ENCODE data around the gene KLHL1. TPM values are rescaled to one million over a fixed set of nuclear protein-coding genes. Genes with fewer than 3 reads are reported as not detected.

KLHL1 gene
- total and polyA plus RNA-seq, 9 of the 15 experiments (the other 6 are each of a cell fraction or from before 2014, with no cell fraction given), result not detected

DNA sequence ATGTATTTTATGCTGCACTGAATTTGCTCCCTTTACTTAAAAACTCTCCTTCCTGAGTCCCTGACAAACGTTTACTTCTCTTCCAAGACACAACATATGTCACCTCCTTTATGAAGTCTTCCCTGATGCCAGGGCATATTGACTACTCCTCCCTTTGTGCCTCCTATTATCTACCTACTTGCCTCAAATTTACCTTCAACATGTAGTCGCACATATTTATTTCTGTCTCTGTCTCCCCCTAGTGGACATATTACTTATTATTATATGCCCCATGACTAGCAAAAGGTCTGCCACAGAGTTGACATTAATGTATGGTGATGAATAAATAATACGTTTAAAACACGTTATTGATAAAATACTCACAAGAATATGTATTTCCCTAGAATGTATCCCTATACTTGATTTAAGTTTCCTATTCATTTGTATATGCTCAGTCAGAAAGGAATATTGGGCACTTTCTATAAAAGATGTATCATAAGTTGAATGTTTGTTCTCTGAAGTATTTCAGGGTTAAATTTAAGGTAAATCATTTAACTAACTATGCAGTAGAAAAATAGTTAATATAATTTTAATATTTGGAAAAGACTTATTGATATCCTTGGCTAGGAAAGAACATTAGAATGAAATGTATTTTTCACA lies 250.9 kb downstream of the KLHL1 start:
- Histone ChIP-seq H3K36me3 (ENCODE audit: control insufficient read depth, insufficient read depth, low read length) (no peaks in the 10 kb centered on the region), H3K79me2 (ENCODE audit: control insufficient read depth, insufficient read depth, low read length) (no peaks in the 10 kb centered on the region), H3K27me3 (ENCODE audit: control insufficient read depth in 2 of 2, insufficient read depth in 2 of 2, low read length in 2 of 2) (no peaks in the 10 kb centered on the region), H4K20me1 (replicated peaks; ENCODE audit: control insufficient read depth, insufficient read depth, low read length) (no peaks in the 10 kb centered on the region), H3K9me1 (ENCODE audit: control insufficient read depth, insufficient read depth, low read length) (no peaks in the 10 kb centered on the region), H3K4me3 (no peak overlapping the region), H3K27ac (ENCODE audit: extremely low read depth, low read depth, low read length) (no peak overlapping the region), H3K4me2 (ENCODE audit: insufficient read depth, low read length) (no peak overlapping the region), H3K4me1 (replicated peaks in 1 of 2; ENCODE audit: control insufficient read depth in 2 of 2, insufficient read depth in 2 of 2, low read length in 2 of 2) (no peaks in the 10 kb centered on the region), H2AFZ (ENCODE audit: low read depth, low read length) (no peak overlapping the region), H3K9me3 (replicated peaks; ENCODE audit: control insufficient read depth, insufficient read depth, low read depth, low read length) (no peaks in the 10 kb centered on the region), H3K9ac (ENCODE audit: insufficient read depth in 1 of 2, low read depth in 2 of 2, low read length in 2 of 2) (no peak overlapping the region)
- intact Hi-C loops (cut with micrococcal nuclease) (loop anchor here (1.0 to 2.0 kb wide), 2 partner anchors 279 to 320 kb away; no protein-coding TSS in a partner anchor), in situ Hi-C loops (cut with MboI) (loop anchor here (25.0 kb wide), 1 partner anchor 320 kb away; no protein-coding TSS in a partner anchor)
- peak; percentile 5 to 52 (median 16) for DNase-seq (ENCODE audit: extremely low read depth in 1 of 4, low spot score in 3 of 4)
- FAIRE-seq, result no peak
- ATAC-seq, result 0 out of 3 replicates have a peak, but pooled peaks have one; percentile 47
- WGBS (ENCODE audit: insufficient coverage, low coverage, missing lambda C conversion rate), result 2% methylated on average over 4 of the region's 4 CpGs
- POLR2A ChIA-PET, result no interaction called here
- CTCF ChIA-PET (ENCODE audit: low intra/inter-chr PET ratio), result interaction anchor here (0.5 kb wide), 1 partner anchor 323 kb away, joined by 3 read pairs; no protein-coding TSS in a partner anchor
- BruUV-seq (replicated peaks), result no TSS peak
- TF ChIP-seq, protein P1, sequence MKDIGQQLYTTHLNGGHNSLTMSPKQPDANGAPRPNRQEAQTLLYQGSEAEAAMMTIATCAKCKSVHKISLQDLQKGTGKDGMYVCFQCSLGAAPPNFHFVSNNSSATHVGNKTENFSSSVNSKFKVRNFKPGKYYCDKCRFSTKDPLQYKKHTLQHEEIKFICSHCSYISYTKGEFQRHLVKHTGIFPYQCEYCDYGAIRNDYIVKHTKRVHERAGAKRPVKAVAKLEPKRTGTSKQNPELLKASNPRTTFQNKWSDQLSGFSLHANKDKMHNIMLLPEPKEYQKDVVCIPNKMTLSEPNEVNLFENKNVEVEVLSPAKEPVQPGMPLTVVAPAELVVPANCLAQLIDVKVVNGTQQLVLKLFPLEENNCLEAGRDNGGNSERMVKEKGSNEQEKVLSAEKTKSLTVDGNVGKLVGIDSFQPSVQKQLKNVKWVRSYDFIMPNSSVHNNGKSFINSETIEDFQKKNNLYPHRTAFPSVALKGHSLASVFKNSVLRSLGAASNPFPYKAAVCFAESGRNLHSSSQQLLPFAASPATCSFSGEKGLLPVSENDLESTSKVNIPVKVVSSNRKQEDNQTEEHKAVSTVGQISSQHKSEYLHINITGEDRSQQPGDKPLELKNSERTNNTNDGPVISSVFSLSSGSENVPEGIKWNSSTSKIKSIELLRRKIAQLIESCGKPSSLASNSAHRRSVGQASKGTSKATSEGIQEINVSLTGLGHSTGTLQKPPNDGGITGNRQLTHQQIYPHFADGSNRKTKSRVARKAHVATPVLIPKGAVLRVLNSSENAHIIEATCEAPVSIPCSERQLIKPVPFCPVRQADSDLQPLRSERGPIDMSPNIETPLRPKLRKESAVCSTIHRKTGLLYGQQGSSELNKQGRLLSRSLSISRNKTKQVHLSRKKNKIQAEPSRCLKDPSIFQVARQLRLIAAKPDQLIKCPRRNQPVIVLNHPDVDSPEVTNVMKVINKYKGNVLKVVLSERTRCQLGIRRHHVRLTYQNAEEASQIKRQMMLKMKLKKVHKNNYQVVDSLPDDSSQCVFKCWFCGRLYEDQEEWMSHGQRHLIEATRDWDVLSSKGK (CRISPR knock-in tag; IDR thresholded peaks at IDR 0.05), result no peak
- TF ChIP-seq ZNF551 (CRISPR knock-in tag; IDR thresholded peaks at IDR 0.05) (no peak), MED1 (CRISPR knock-in tag; IDR thresholded peaks at IDR 0.05; ENCODE audit: borderline replicate concordance) (no peak)
- TF ChIP-seq, protein P2, sequence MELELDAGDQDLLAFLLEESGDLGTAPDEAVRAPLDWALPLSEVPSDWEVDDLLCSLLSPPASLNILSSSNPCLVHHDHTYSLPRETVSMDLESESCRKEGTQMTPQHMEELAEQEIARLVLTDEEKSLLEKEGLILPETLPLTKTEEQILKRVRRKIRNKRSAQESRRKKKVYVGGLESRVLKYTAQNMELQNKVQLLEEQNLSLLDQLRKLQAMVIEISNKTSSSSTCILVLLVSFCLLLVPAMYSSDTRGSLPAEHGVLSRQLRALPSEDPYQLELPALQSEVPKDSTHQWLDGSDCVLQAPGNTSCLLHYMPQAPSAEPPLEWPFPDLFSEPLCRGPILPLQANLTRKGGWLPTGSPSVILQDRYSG (tag; conservative IDR thresholded peaks at IDR 0.05; ENCODE audit: low read depth), result no peak
- TF ChIP-seq, protein P3, sequence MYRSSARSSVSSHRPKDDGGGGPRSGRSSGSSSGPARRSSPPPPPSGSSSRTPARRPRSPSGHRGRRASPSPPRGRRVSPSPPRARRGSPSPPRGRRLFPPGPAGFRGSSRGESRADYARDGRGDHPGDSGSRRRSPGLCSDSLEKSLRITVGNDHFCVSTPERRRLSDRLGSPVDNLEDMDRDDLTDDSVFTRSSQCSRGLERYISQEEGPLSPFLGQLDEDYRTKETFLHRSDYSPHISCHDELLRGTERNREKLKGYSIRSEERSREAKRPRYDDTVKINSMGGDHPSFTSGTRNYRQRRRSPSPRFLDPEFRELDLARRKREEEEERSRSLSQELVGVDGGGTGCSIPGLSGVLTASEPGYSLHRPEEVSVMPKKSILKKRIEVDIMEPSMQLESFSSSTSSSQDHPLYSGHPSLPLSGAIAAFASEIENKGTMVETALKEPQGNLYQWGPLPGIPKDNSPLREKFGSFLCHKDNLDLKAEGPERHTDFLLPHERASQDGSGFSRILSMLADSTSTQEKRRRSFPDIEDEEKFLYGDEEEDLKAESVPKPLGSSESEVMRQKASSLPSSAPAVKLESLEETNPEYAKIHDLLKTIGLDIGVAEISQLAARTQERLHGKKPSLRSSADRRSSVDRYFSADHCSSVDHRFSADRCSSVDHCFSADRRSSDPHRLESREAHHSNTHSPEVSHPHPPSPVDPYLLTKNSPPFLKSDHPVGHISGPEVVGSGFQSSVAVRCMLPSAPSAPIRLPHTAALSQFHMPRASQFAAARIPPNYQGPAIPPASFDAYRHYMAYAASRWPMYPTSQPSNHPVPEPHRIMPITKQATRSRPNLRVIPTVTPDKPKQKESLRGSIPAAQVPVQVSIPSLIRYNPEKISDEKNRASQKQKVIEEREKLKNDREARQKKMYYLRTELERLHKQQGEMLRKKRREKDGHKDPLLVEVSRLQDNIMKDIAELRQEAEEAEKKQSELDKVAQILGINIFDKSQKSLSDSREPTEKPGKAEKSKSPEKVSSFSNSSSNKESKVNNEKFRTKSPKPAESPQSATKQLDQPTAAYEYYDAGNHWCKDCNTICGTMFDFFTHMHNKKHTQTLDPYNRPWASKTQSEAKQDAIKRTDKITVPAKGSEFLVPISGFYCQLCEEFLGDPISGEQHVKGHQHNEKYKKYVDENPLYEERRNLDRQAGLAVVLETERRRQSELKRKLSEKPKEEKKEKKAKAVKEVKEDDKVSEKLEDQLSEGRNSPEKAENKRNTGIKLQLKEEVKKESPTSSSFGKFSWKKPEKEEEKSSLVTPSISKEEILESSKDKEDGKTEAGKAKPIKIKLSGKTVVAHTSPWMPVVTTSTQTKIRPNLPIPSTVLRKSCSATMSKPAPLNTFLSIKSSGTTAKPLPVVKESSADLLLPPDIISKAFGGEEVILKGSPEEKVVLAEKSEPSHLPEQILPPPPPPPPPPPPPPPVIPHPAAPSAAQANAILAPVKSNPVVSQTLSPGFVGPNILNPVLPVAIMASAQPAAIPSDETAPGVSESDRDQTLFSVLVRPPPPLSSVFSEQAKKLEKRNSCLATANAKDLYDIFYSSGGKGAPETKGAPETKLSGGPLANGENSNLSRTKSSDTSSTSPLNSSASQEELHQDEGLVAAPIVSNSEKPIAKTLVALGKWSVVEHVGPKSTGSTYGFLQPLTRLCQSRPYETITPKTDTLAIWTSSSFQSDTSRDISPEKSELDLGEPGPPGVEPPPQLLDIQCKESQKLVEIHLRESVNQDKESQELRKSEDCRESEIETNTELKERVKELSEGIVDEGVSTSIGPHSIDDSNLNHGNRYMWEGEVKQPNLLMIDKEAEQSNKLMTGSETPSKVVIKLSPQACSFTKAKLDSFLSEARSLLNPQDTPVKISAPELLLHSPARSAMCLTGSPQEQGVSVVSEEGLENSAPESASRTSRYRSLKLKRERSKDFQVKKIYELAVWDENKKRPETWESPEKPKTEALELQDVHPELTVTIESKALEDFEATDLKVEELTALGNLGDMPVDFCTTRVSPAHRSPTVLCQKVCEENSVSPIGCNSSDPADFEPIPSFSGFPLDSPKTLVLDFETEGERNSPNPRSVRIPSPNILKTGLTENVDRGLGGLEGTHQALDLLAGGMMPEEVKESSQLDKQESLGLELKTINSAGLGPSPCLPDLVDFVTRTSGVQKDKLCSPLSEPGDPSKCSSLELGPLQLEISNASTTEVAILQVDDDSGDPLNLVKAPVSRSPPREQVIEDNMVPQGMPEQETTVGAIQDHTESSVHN (IDR thresholded peaks at IDR 0.05; ENCODE audit: borderline replicate concordance in 1 of 2, low read depth in 1 of 2), result no peak
